ENCODE results near the gene UVRAG.
"Not testable (repeated sequence)": the region's sequence is repeated elsewhere in the genome, so short reads cannot be mapped to it uniquely, and the experiment has no call there.

Gene UVRAG

GRCh38 chr11:75929706-75930105, 114.7 kb downstream of the UVRAG start:
- DNase-seq: no peak

GRCh38 chr11:75930534-75930933, 115.5 kb downstream of the UVRAG start:
- DNase-seq: no peak

GRCh38 chr11:75931124-75931523, 116.1 kb downstream of the UVRAG start:
- DNase-seq: no peak

GRCh38 chr11:75933736-75934135, 118.7 kb downstream of the UVRAG start:
- not testable (repeated sequence) for DNase-seq

- no peak for DNase-seq
These were observed 119.8 kb downstream of the UVRAG start for GRCh38 chr11:75934851-75935250.

GRCh38 chr11:75938543-75938942, 123.5 kb downstream of the UVRAG start:
- DNase-seq: no peak

- DNase-seq: no peak
These were observed 124.5 kb downstream of the UVRAG start for GRCh38 chr11:75939516-75939915.

GRCh38 chr11:75939992-75940391, 125.0 kb downstream of the UVRAG start:
- no peak for DNase-seq

- DNase-seq: no peak
These were observed 125.9 kb downstream of the UVRAG start for GRCh38 chr11:75940911-75941310.

- no peak for DNase-seq
These were observed 129.5 kb downstream of the UVRAG start for GRCh38 chr11:75944515-75944914.

GRCh38 chr11:75945446-75945845, 130.4 kb downstream of the UVRAG start:
- DNase-seq: no peak

GRCh38 chr11:75945947-75946346, 130.9 kb downstream of the UVRAG start:
- DNase-seq: no peak

- no peak for DNase-seq
These were observed 131.8 kb downstream of the UVRAG start for GRCh38 chr11:75946531-75947530.

- DNase-seq: no peak
These were observed 134.1 kb downstream of the UVRAG start for GRCh38 chr11:75949023-75949672.

GRCh38 chr11:75950141-75950540, 135.1 kb downstream of the UVRAG start:
- DNase-seq: no peak

GRCh38 chr11:75954039-75954438, 139.0 kb downstream of the UVRAG start:
- no peak for DNase-seq

- no peak for DNase-seq
These were observed 140.4 kb downstream of the UVRAG start for GRCh38 chr11:75955443-75955842.

GRCh38 chr11:75959540-75959939, 144.5 kb downstream of the UVRAG start:
- DNase-seq: no peak

GRCh38 chr11:75964071-75964470, 149.1 kb downstream of the UVRAG start:
- no peak for DNase-seq

- DNase-seq: no peak
These were observed 151.7 kb downstream of the UVRAG start for GRCh38 chr11:75966537-75967287.

GRCh38 chr11:75968021-75968625, 153.1 kb downstream of the UVRAG start:
- DNase-seq: no peak

- no peak for DNase-seq
These were observed 154.8 kb downstream of the UVRAG start for GRCh38 chr11:75969626-75970308.
